DND-41 (cell line): Measurements from ENCODE around the gene CSNK2A2.

Source experiments
- ATAC-seq: fragments of 200-7000 bp; cut with Tn5 transposase; 3 replicates; pipeline ENCODE4 v1.9.1; 2021; ENCODE audit warnings: low read depth; ENCODE audit not compliant: insufficient read depth
- DNase-seq: peaks from one replicate; pipeline ENCODE4 v3.0.0-alpha.2; 2020
- H2AFZ ChIP-seq: 2 replicates; pipeline ENCODE4 v1.6.0; 2012; ENCODE audit warnings: low read depth, low read length
- H3K27ac ChIP-seq: 2 replicates; pipeline ENCODE4 v1.5.1; 2012; ENCODE audit warnings: low read length, inconsistent platforms
- H3K27me3 ChIP-seq: fragments of 200-600 bp; sonication (generic); 2 replicates; pipeline ENCODE4 v1.6.0; 2012; ENCODE audit warnings: low read length, mild to moderate bottlenecking, inconsistent platforms; ENCODE audit not compliant: insufficient read depth, poor library complexity
- H3K36me3 ChIP-seq: 2 replicates; pipeline ENCODE4 v1.5.1; 2012; ENCODE audit warnings: low read length, inconsistent platforms; ENCODE audit not compliant: insufficient read depth
- H3K4me1 ChIP-seq: 2 replicates; pipeline ENCODE4 v1.5.1; 2012; ENCODE audit warnings: mild to moderate bottlenecking, low read length; ENCODE audit not compliant: insufficient read depth
- H3K4me2 ChIP-seq: 2 replicates; pipeline ENCODE4 v1.6.0; 2012; ENCODE audit warnings: mild to moderate bottlenecking, moderate library complexity, low read length, inconsistent platforms; ENCODE audit not compliant: insufficient read depth
- H3K4me3 ChIP-seq, 2 experiments: fragments of 200-600 bp in 1 of 2; shearing (Covaris generic) in 1 of 2; 2 replicates each; pipeline ENCODE4 v1.5.1; 2012 to 2016; ENCODE audit warnings: inconsistent platforms in 2 of 2, low read length in 2 of 2, mild to moderate bottlenecking in 2 of 2, low read depth in 1 of 2, moderate library complexity in 1 of 2
- H3K79me2 ChIP-seq: 2 replicates; pipeline ENCODE4 v1.6.0; 2012; ENCODE audit warnings: low read length, inconsistent platforms; ENCODE audit not compliant: insufficient read depth
- H3K9ac ChIP-seq: 2 replicates; pipeline ENCODE4 v1.6.0; 2012; ENCODE audit warnings: low read depth, mild to moderate bottlenecking, inconsistent platforms, low read length, moderate library complexity
- H3K9me3 ChIP-seq: 2 replicates; pipeline ENCODE4 v1.5.1; 2012; ENCODE audit warnings: low read length, moderate library complexity, mild to moderate bottlenecking, inconsistent platforms; ENCODE audit not compliant: insufficient read depth, severe bottlenecking
- H4K20me1 ChIP-seq: 2 replicates; pipeline ENCODE4 v1.6.0; 2012; ENCODE audit warnings: low read length; ENCODE audit not compliant: insufficient read depth
- CTCF ChIP-seq: IDR thresholded peaks from 2 replicates; pipeline ENCODE4 v1.5.1; 2012; ENCODE audit warnings: borderline replicate concordance, low read length, moderate library complexity, mild to moderate bottlenecking; ENCODE audit not compliant: poor library complexity, severe bottlenecking; ENCODE audit errors: extremely low read depth
- EZH2 ChIP-seq: IDR thresholded peaks from 3 replicates; pipeline ENCODE4 v1.6.1; 2012; ENCODE audit warnings: borderline replicate concordance, low read depth, mild to moderate bottlenecking, moderate library complexity, low read length, inconsistent platforms; ENCODE audit not compliant: severe bottlenecking

Gene CSNK2A2

DNA sequence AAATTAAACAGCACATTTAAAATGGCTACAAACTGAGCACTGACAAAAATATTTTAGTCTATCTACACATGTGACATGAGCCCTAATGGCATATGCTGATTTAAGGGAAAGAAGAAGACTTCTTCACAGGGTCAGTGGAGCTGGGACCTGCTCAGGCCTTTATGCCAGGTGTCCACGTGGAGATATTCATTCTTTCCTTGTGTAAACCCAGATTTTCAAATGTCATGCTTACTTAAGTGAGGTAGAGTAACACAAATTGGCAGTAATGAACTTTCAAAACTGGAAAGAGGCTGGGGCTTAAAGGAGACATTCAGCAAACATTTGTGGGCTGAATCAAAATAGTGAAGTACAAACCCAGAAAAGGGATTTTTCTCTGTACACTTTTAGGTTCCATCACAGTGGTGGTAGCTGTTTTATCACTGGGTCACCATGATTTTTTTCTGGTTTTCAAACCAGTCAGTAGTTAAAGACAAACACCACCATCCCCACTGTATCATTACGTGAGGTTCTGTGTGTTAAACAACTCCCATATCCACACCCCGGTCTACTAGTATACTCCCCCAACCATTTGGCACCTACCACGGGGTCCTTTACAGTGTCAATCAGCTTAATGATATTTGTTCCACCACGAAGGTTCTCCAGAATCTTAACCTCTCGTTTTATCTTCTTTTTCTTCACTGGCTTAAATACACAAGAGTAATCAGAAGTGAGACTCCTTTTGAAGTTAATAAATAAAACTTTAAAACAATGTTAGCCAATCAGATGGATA lies 11.5 kb downstream of the CSNK2A2 start:
- H2AFZ ChIP-seq, result no peak overlapping the region
- H3K27ac ChIP-seq, result no peak overlapping the region
- DNase-seq (no peak), ATAC-seq (no peak)
- H3K36me3 ChIP-seq, result peaks cover 95% of the 10 kb centered on the region
- H3K4me2 ChIP-seq, result no peak overlapping the region
- no peak overlapping the region for H3K9ac ChIP-seq
- no peaks in the 10 kb centered on the region; the same call in 1 of the 2 replicates for H3K4me1 ChIP-seq
- H3K4me3 ChIP-seq, result no peak overlapping the region
- H3K27me3 ChIP-seq, result no peaks in the 10 kb centered on the region
- H3K9me3 ChIP-seq, result no peaks in the 10 kb centered on the region
- peaks cover 38% of the 10 kb centered on the region for H3K79me2 ChIP-seq
- TF ChIP-seq EZH2 (no peak), CTCF (no peak)
- peaks cover 16% of the 10 kb centered on the region; the same call in 1 of the 2 replicates for H4K20me1 ChIP-seq

DNA sequence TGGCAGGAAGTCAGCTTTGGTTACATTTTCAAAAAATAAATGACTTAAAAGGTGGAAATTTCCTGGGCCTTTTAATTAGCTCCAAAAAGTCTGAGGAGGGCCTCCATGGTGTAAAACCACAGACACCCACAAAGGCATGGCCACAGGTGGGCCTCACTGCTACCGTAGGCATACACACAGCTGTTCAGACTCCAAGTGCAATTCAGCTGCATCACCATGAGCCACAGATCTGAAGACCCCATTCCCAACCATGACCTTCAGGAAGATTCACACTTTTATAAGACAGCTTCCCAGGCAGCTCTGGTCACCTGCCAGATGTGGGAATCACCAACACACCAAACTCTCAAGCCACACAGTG lies 20.6 kb downstream of the CSNK2A2 start:
- Histone ChIP-seq H3K36me3 (peaks cover 88% of the 10 kb centered on the region), H3K79me2 (peaks cover 39% of the 10 kb centered on the region), H4K20me1 (peaks cover 18% of the 10 kb centered on the region)

DNA sequence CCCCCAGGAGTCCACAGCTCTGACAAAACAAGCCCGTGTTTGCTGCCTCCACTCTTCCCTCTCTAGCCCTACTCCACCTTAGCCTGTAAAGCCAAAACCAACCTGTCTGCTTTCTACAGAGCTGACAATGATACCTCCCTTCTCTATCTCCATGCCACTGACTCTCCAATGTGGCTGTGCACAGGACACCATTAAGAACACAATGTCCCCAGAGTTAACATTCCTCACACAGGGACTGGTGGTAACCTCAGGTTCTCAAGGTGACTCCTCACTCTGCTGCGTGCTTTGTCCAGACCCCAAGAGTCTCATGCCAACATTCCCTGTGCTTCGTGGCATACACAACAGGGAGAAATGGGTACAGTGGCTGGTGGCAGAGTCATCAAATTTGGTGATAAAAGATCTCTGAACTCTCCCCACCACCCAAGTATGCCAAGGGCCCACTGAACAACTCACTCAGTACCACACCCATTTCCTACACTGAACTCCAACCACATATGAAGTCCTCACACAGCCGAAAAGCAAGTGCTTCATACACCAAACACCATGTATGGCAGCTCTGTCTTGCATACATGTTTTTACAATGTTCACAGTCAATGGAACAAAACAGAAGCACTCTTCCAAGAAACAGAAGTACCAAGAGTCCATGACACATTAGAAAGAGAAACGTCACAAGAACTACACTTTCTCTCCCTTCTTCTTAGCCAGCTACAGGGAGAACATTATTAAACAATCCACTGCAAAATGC lies 21.1 kb downstream of the CSNK2A2 start:
- Histone ChIP-seq H3K4me1 (peaks cover 26% of the 10 kb centered on the region), H3K4me3 (no peak overlapping the region), H4K20me1 (peaks cover 18% of the 10 kb centered on the region), H3K9ac (no peak overlapping the region), H3K36me3 (peaks cover 87% of the 10 kb centered on the region), H3K9me3 (no peaks in the 10 kb centered on the region), H3K79me2 (peaks cover 35% of the 10 kb centered on the region), H3K27me3 (no peaks in the 10 kb centered on the region), H2AFZ (no peak overlapping the region), H3K4me2 (peak overlapping the region; percentile 8; the same call in 1 of the 2 replicates), H3K27ac (peak overlapping the region; percentile 61)
- DNase-seq, result peak; percentile 32
- ATAC-seq, result peak; percentile 75
- TF ChIP-seq EZH2 (no peak), CTCF (no peak)

More for the DNA sequence above, 20.6 kb downstream of the CSNK2A2 start:
- Histone ChIP-seq H2AFZ (no peak overlapping the region), H3K4me1 (peaks cover 26% of the 10 kb centered on the region), H3K4me3 (no peak overlapping the region), H3K27ac (peak overlapping the region; percentile 40), H3K4me2 (no peak overlapping the region), H3K9ac (no peak overlapping the region), H3K9me3 (no peaks in the 10 kb centered on the region), H3K27me3 (no peaks in the 10 kb centered on the region)
- DNase-seq (peak; percentile 75), ATAC-seq (peak; percentile 97)
- no peak for TF ChIP-seq CTCF
- TF ChIP-seq EZH2, result no peak
